MCF 10A (cell line): Measurements from ENCODE around the gene MIEF1. TPM values are rescaled to one million over a fixed set of nuclear protein-coding genes. Genes with fewer than 3 reads are reported as not detected.

Experiments
- BruUV-seq: library from RNA; stranded (reverse); fragments of 400-500 nt; replicated peaks from 2 replicates; lab custom pipeline; 2021; lab: Mats Ljungman, UMichigan
- CTCF ChIA-PET: fragments of 300-600 bp; sonication (Branson Sonifier 250); formaldehyde crosslinking; extraction: SDS; loops from one replicate; lab custom pipeline; 2021; ENCODE audit warnings: antibody characterized with exemption, inconsistent platforms; lab: Yijun Ruan, JAX
- POLR2A ChIA-PET: fragments of 300-600, 350-650 bp; sonication (Branson Sonifier 250); formaldehyde crosslinking; extraction: SDS; loops from one replicate; lab custom pipeline; 2020; ENCODE audit warnings: antibody characterized with exemption, inconsistent platforms; lab: Yijun Ruan, JAX
- DNase-seq: peaks from one replicate; pipeline ENCODE4 v3.0.0-alpha.2; 2018; ENCODE audit not compliant: unreplicated experiment
- H3K27ac Mint-ChIP-seq: one replicate; pipeline ENCODE4 v1.8.0; 2022; ENCODE audit warnings: mild to moderate bottlenecking, low read depth, mixed read lengths; ENCODE audit not compliant: unreplicated experiment
- H3K27me3 Mint-ChIP-seq: one replicate; pipeline ENCODE4 v1.8.0; 2022; ENCODE audit warnings: mixed read lengths; ENCODE audit not compliant: insufficient read depth, unreplicated experiment
- H3K36me3 Mint-ChIP-seq: one replicate; pipeline ENCODE4 v1.8.0; 2022; ENCODE audit warnings: mild to moderate bottlenecking, moderate library complexity, mixed read lengths; ENCODE audit not compliant: insufficient read depth, unreplicated experiment
- H3K4me1 Mint-ChIP-seq: one replicate; pipeline ENCODE4 v1.8.0; 2022; ENCODE audit warnings: mixed read lengths; ENCODE audit not compliant: insufficient read depth, unreplicated experiment
- H3K4me3 Mint-ChIP-seq: one replicate; pipeline ENCODE4 v1.8.0; 2022; ENCODE audit warnings: mild to moderate bottlenecking, moderate library complexity, mixed read lengths; ENCODE audit not compliant: unreplicated experiment
- H3K9me3 Mint-ChIP-seq: one replicate; pipeline ENCODE4 v1.8.0; 2022; ENCODE audit warnings: mixed read lengths; ENCODE audit not compliant: unreplicated experiment
- CTCF ChIP-seq: fragments of 200-600 bp; IDR thresholded peaks from one replicate; pipeline ENCODE4 v1.8.0; 2022; ENCODE audit warnings: antibody characterized with exemption, mild to moderate bottlenecking; ENCODE audit not compliant: unreplicated experiment
- intact Hi-C: fragments of 100-400 bp; cut with micrococcal nuclease; formaldehyde crosslinking; loops from 2 replicates; pipeline ENCODE4 v1.14.1; 2022
- total RNA-seq: library from RNA; stranded (reverse); gene quantifications from 2 replicates; pipeline ENCODE4 v1.2.3, GENCODE V29; 2022

MIEF1 gene
- total RNA-seq, 1 experiment from 2014 or later = 40.2 TPM

DNA sequence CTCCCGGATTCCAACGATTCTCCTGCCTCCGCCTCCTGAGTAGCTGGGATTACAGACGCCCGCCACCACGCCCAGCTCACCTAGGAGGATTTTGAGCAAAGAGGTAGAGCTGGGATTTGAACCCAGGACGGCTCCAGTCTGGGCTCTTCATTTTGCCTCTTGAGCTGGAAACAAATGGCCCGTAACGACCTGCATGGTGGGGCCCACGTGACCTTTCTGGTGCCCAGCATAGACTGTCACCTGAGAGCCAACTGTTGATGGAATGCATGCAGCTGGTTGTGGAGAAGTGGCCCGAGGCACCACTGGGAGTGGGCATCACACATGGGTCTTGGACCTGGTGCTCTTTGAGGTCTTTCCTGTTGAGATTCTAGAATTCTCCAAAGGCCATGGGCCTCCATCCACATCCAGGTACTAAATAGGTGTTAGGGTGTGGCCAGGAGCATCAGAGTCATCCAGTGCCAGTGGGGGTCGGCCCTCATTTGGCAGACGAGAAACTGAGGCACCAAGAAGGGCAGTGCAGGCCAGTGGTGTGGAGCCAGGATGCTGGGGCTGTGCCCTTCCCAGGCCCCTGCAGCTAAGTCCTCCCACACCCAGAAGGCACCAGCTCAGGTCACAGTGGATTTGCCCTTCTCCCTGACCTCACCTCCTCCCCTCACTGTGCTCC is 22.1 kb downstream of the MIEF1 start:
- no peak for TF ChIP-seq CTCF
- CTCF ChIA-PET = interaction anchor here (0.6 to 26.5 kb wide), 8 partner anchors 10 to 507 kb away, joined by 3 to 471 read pairs (median 6); no protein-coding TSS in a partner anchor
- no peaks in the 10 kb centered on the region for H3K27me3 Mint-ChIP-seq
- H3K4me1 Mint-ChIP-seq = peaks cover 47% of the 10 kb centered on the region
- no peaks in the 10 kb centered on the region for H3K9me3 Mint-ChIP-seq
- peaks cover 81% of the 10 kb centered on the region for H3K36me3 Mint-ChIP-seq
- peak overlapping the region; percentile 79 for H3K27ac Mint-ChIP-seq
- POLR2A ChIA-PET = interaction anchor here (1.3 to 6.1 kb wide), 9 partner anchors 8 to 584 kb away, joined by 3 to 102 read pairs (median 6); partner anchors contain the start of genes MIEF1, RPL3 and RPS19BP1
- intact Hi-C loops = loop anchor here (5.0 to 10.0 kb wide), 2 partner anchors 207 to 349 kb away; partner anchors contain the start of gene RPL3
- no TSS peak for BruUV-seq
- peak overlapping the region; percentile 28 for H3K4me3 Mint-ChIP-seq
- DNase-seq = no peak

GRCh38 chr22:39524753-39525657 is 22.9 kb downstream of the MIEF1 start:
- no peaks in the 10 kb centered on the region for H3K27me3 Mint-ChIP-seq
- POLR2A ChIA-PET = interaction anchor here (1.0 to 6.1 kb wide), 8 partner anchors 9 to 583 kb away, joined by 3 to 102 read pairs (median 5); partner anchors contain the start of genes MIEF1 and RPL3
- peaks cover 85% of the 10 kb centered on the region for H3K36me3 Mint-ChIP-seq
- CTCF ChIA-PET = interaction anchor here (0.7 to 26.5 kb wide), 5 partner anchors 11 to 506 kb away, joined by 3 to 471 read pairs (median 7); no protein-coding TSS in a partner anchor
- peak overlapping the region; percentile 28 for H3K4me3 Mint-ChIP-seq
- no peak for TF ChIP-seq CTCF
- no TSS peak for BruUV-seq
- peak overlapping the region; percentile 79 for H3K27ac Mint-ChIP-seq
- no peaks in the 10 kb centered on the region for H3K9me3 Mint-ChIP-seq
- no peak for DNase-seq
- peaks cover 53% of the 10 kb centered on the region for H3K4me1 Mint-ChIP-seq
- intact Hi-C loops = loop anchor here (5.0 to 10.0 kb wide), 2 partner anchors 208 to 350 kb away; partner anchors contain the start of gene RPL3

GRCh38 chr22:39525658-39525975 is 23.5 kb downstream of the MIEF1 start:
- no peaks in the 10 kb centered on the region for H3K9me3 Mint-ChIP-seq
- peaks cover 59% of the 10 kb centered on the region for H3K4me1 Mint-ChIP-seq
- peak overlapping the region; percentile 79 for H3K27ac Mint-ChIP-seq
- H3K4me3 Mint-ChIP-seq = peak overlapping the region; percentile 26
- no peak for TF ChIP-seq CTCF
- DNase-seq = no peak
- H3K27me3 Mint-ChIP-seq = no peaks in the 10 kb centered on the region
- ChIA-PET CTCF (interaction anchor here (0.7 to 26.5 kb wide), 3 partner anchors 11 to 506 kb away, joined by 3 to 471 read pairs (median 10); no protein-coding TSS in a partner anchor), POLR2A (interaction anchor here (1.0 to 6.1 kb wide), 4 partner anchors 23 to 518 kb away, joined by 3 to 102 read pairs (median 8); partner anchors contain the start of genes MIEF1 and RPL3)
- no TSS peak for BruUV-seq
- peaks cover 85% of the 10 kb centered on the region for H3K36me3 Mint-ChIP-seq
- intact Hi-C loops = loop anchor here (10.0 kb wide), 1 partner anchor 351 kb away; no protein-coding TSS in a partner anchor
